Stimulated activated CD4-positive, alpha-beta T cell treated with anti-CD3 and anti-CD28 coated beads, Interleukin-15, amount 100 ng/mL, for 1 hour (primary cell): ENCODE data around the gene SLC45A1.
"Not testable (repeated sequence)": the region's sequence is repeated elsewhere in the genome, so short reads cannot be mapped to it uniquely, and the experiment has no call there.

ENCODE experiments used
- DNase-seq, 2 donors: peaks; one replicate each; pipeline ENCODE4 v3.0.0-alpha.2; 2020; ENCODE audit warnings: low read depth in 1 of 2, low spot score in 1 of 2

Gene SLC45A1

DNA sequence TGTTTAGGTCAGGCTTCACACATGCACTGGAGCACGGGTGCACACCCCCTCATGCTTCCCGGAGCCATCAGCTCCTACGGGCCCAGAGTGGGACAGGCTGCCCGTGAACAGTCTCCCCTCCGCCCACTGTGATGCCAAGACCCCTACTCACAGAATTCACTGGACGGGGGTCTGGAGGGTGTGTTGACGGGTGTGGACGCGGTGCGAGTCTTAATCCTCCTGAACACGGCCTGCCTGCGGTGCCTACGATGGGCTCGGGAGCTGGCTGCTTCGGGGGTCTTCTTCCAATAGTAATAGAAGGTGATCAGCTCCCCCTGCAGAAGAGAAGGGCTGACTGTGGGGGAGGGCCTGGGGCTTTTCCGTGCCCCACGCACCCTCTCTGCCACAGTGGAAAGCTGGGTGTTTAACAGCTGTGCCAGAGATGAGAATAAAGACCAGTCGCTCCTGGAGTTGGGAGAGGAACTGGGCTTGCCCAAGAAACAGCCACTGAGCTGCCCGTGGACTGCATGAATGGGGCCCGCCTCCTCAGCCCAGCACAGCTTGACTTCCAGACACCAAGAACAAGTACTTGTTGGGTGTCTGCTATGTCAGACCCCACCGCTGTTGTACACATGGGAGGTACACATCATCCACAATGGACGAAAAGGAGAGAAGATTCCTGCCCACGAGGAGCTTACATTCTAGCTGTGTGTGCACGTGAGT lies 47.9 kb downstream of the SLC45A1 start:
- DNase-seq, result no peak

GRCh38 chr1:8367571-8368194 lies 49.8 kb downstream of the SLC45A1 start:
- no peak for DNase-seq

- DNase-seq, result no peak
Measured at GRCh38 chr1:8368956-8369639, 51.2 kb downstream of the SLC45A1 start.

DNA sequence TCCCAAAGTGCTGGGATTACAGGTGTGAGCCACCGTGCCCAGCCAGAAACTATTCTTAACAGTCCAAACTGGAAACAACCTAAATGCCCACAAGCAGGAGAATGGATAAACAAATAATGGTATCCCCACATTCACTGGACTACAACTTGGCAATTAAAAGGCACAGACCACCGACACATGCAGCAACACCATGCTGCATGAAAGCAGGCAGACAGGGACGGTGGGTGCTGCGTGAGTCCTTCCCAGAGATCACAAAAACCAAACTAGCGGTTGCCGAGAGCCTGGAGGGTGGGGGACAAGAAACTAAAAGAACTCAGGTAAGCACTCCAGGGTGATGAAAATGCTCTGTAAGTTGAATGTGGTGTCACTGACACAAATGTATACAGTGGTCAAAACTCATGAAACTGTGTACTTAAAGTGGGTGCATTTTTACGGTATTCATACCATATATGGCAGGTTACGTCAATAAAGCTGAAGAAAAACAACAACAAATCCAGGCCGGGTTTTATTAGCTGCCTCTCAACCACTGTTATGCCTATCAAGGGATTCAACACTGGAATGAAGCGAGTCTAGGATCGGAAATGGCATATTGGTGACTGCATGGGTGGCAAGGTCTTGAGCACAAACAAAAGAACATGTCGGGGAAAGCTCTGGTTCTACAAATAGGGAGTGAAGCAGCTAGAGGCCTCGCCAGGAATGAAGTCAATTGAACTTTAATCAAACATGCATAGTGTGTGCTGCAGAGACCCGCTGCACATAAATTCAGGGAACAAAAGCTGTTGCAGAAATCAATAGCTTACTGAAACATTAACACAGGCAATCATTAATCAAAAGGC lies 52.4 kb downstream of the SLC45A1 start:
- no peak for DNase-seq

- no peak for DNase-seq
Measured at GRCh38 chr1:8370905-8371315, 53.0 kb downstream of the SLC45A1 start.

- DNase-seq, result no peak
Measured at GRCh38 chr1:8371372-8371991, 53.6 kb downstream of the SLC45A1 start.

DNA sequence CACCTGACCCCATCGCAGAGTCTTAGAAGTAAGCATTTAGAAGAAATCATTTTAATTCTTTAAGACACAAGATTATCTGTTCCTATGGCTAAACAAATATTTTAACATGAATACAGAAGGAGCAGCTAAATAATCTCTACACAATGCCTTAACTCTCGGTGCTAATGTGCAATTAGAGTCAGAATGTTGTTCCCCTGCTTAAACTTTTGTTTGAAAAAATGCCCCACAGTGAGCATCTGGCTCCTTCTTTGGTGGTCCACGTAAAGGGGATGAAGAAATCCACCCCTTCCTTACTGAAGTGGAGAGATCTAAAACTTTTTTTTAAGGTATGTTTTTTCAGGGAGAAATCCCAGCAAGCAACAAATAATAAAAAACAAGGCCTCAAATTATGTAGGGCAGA lies 55.2 kb downstream of the SLC45A1 start:
- DNase-seq, result no peak

- DNase-seq, result no peak
Measured at GRCh38 chr1:8373581-8374241, 55.8 kb downstream of the SLC45A1 start.

DNA sequence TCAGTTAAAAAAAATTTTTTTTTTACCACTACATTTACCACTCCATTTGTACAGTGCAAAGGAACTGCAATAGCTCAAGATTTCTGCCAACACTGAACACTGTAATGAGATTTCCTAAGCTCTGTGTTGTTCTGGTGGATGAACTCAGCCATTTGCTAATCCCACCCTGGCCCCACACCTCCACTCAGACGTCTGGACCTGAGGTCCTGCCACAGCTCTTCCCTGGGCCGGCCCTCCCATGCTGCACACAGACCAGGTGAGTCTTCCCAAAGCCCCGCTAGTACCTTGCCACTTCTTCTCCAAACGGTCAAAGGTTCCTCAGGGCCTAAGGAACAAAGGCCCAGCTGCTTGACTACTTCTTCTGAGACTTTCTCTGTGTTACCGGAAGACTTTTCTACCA lies 56.4 kb downstream of the SLC45A1 start:
- DNase-seq, result no peak

GRCh38 chr1:8374812-8375211 lies 56.9 kb downstream of the SLC45A1 start:
- no peak for DNase-seq

DNA sequence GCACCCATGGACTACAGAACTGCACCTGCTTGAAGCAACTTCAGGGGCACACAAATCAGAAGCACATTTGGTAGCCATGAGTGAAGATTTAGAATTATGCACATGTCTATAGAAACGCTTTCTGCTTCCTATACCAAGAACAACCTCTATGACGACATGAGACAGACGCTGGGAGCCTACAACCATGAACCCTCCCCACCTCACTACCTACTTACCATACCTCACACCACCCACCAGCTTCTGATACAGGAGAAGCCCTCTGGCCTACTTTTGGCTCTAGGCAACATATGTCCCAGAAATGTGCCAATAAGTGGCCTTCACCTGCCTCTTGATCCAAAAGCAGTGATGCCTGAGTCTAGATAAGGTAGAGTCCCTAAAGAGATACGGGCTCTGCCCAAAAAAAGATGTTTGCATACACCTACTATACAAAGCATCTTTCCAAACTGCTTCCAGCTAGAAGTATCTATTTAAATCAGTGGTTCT lies 58.5 kb downstream of the SLC45A1 start:
- DNase-seq, result no peak

DNA sequence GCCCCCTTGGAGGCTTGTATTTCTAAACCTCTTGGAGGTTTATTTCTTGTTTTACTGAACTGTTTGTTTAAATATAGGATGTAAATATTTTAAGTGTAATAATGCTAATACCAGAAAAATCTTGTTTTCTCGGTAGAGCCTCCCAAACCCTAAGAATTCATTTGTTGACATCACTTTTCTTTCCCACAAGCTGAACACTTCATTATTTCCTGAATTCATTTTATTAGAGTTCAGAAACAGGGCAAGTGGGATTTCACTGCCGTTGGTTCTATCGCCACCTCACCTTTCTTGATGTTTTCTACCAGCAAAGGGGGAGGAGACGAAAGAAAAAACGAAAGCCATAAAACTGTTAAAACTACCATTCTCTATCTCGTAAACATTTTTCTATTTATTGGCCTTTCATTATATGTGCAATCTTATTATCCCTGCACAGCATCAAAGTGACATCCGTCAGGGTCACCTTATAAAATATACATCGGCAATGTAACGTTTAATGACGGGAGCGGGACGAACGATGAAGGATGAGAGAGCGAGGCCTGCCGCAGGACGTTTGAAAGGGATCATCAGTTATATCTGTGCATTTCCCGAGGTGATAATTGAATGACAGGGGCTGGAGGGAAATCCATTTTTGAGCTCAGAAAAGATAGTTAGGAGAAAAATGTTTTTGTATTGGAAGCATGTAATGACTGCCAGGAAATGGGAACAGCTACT lies 59.5 kb downstream of the SLC45A1 start:
- DNase-seq, result no peak

DNA sequence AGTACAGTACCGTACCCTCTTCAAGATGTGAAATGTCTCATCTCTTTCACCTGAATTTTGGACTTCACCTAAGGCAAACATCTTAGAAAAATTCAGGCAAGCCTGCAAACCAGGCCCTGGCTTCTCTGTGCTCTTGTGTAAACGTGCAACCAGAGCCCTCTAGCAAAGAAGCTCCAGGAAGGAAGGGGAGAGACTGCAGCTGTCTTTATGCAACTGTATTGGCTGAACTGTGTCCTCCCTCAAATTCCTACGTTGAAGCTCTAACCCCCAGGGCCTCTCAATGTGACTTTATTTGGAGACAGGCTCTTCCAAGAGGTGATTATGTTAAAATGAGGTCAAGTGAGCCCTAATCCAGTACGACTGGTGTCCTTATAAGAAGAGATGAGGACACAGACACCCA lies 60.3 kb downstream of the SLC45A1 start:
- no peak for DNase-seq

- DNase-seq, result no peak
Measured at GRCh38 chr1:8378981-8379470, 61.1 kb downstream of the SLC45A1 start.

- no peak for DNase-seq
Measured at GRCh38 chr1:8379513-8380186, 61.7 kb downstream of the SLC45A1 start.

DNA sequence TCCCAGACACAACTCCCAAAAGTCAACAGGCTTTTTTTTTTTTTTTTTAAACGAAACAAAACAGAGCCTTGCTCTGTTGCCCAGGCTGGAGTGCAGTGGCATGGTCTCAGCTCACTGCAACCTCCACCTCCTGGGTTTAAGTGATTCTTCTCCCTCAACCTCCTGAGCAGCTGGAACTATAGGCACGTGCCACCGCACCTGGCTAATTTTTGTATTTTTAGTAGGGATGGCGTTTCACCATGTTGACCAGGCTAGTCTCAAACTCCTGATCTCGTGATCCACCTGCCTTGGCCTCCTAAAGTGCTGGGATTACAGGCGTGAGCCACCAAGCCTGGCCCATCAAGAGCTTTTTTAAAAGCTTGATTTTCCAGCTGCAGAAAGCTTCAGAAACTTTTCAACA lies 62.4 kb downstream of the SLC45A1 start:
- DNase-seq, result not testable (repeated sequence)

GRCh38 chr1:8381618-8382017 lies 63.7 kb downstream of the SLC45A1 start:
- DNase-seq, result no peak

DNA sequence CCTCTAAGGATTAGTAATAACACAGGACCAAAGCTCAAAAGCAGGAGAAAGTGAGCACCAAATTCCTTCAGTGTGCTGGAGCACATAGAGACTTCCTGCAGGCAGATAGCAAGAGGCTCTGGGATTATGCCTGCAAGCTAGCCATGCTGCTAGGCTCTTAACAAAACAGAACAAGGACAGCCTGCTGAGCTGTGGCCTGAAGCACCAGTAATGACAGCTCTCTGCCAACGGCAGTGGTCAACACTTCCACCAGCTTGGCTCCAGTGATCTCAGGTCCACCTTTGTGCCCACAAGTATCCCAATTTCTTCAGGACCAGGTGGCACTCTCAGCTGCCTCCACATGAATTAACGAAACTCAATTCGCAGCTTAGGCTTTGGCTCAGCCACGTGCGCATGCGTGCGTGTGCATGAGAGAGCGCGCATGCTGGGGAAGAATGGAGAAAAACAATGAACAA lies 64.2 kb downstream of the SLC45A1 start:
- no peak for DNase-seq
